B cell (primary cell): Measurements from ENCODE around the gene HOXA11. TPM values are rescaled to one million over a fixed set of nuclear protein-coding genes. Genes with fewer than 3 reads are reported as not detected.

Experiments used
- ATAC-seq: fragments of 200-7000 bp; cut with Tn5 transposase; one replicate; pipeline ENCODE4 v1.10.0; 2021; ENCODE audit warnings: low read depth, mild to moderate bottlenecking, moderate number of reproducible peaks, moderate library complexity
- CTCF ChIA-PET: fragments of 350-600 bp; sonication (Branson Sonifier 250); formaldehyde crosslinking; loops from one replicate; lab custom pipeline; 2021; ENCODE audit warnings: antibody characterized with exemption, inconsistent platforms; lab: Charles Lee
- POLR2A ChIA-PET: fragments of 350-600 bp; sonication (Branson Sonifier 250); formaldehyde crosslinking; loops from one replicate; lab custom pipeline; 2021; ENCODE audit warnings: antibody characterized with exemption; lab: Charles Lee
- DNase-seq: peaks from one replicate; pipeline ENCODE4 v3.0.0; 2013
- H2AFZ ChIP-seq: 2 replicates; pipeline ENCODE4 v1.6.1; 2012; ENCODE audit warnings: mild to moderate bottlenecking, low read depth, low read length; ENCODE audit not compliant: insufficient read depth, poor library complexity, severe bottlenecking
- H3K27ac ChIP-seq, 2 donors: 1 replicate in 1 of 2; 2 replicates in 1 of 2; pipeline ENCODE4 v1.5.1; 2012 to 2013; ENCODE audit warnings: low read length in 2 of 2, mild to moderate bottlenecking in 2 of 2, moderate library complexity in 1 of 2
- H3K27me3 ChIP-seq, 4 experiments: fragments of 200-600 bp in 1 of 4; sonication (generic) in 1 of 4; replicated peaks in 1 of 4; 1 replicate in 2 of 4; 2 replicates in 2 of 4; pipeline versions ENCODE4 v1.6.1 to v1.7.0; 2013 to 2016; ENCODE audit warnings: low read length in 3 of 4, mild to moderate bottlenecking in 2 of 4, mixed read lengths in 1 of 4, moderate library complexity in 1 of 4; ENCODE audit not compliant: insufficient read depth in 4 of 4, control insufficient read depth in 3 of 4; ENCODE audit errors: control extremely low read depth in 1 of 4
- H3K36me3 ChIP-seq, 2 experiments: replicated peaks in 1 of 2; 1 replicate in 1 of 2; 2 replicates in 1 of 2; pipeline versions ENCODE4 v1.6.1 to v1.7.1; 2013; ENCODE audit warnings: low read length in 1 of 2; ENCODE audit not compliant: insufficient read depth in 2 of 2, control insufficient read depth in 1 of 2; ENCODE audit errors: control extremely low read depth in 1 of 2, extremely low read depth in 1 of 2
- H3K4me1 ChIP-seq, 2 donors: fragments of 200-600 bp in 1 of 2; sonication (generic) in 1 of 2; 1 replicate in 1 of 2; 2 replicates in 1 of 2; pipeline versions ENCODE4 v1.5.1 to v1.6.1; 2013 to 2017; ENCODE audit warnings: low read length in 2 of 2; ENCODE audit not compliant: control insufficient read depth in 2 of 2, insufficient read depth in 2 of 2
- H3K4me2 ChIP-seq: replicated peaks from 2 replicates; pipeline ENCODE3; 2012; ENCODE audit warnings: mild to moderate bottlenecking, low read depth, low read length; ENCODE audit not compliant: poor library complexity, severe bottlenecking
- H3K4me3 ChIP-seq, 5 experiments: fragments of 200-600 bp in 1 of 5; sonication (generic) in 1 of 5; 1 replicate in 3 of 5; 2 replicates in 2 of 5; pipeline versions ENCODE4 v1.5.1 to v1.7.0; 2011 to 2016; ENCODE audit warnings: low read length in 4 of 5, mild to moderate bottlenecking in 4 of 5, low read depth in 2 of 5, control low read depth in 1 of 5, moderate library complexity in 1 of 5; ENCODE audit not compliant: insufficient read depth in 1 of 5; ENCODE audit errors: control extremely low read depth in 1 of 5, extremely low read depth in 1 of 5
- H3K79me2 ChIP-seq: fragments of 200-600 bp; sonication (generic); one replicate; pipeline ENCODE4 v1.6.0; 2016; ENCODE audit warnings: low read length; ENCODE audit not compliant: control insufficient read depth, insufficient read depth
- H3K9ac ChIP-seq: fragments of 200-600 bp; sonication (generic); 2 replicates; pipeline ENCODE4 v1.6.1; 2017; ENCODE audit warnings: mild to moderate bottlenecking, low read length, moderate library complexity
- H3K9me3 ChIP-seq, 3 donors: one replicate each; pipeline versions ENCODE4 v1.6.1 to v1.7.1; 2013; ENCODE audit warnings: low read length in 2 of 3; ENCODE audit not compliant: control insufficient read depth in 2 of 3, insufficient read depth in 1 of 3; ENCODE audit errors: control extremely low read depth in 1 of 3
- H4K20me1 ChIP-seq: 2 replicates; pipeline ENCODE4 v1.6.0; 2012; ENCODE audit warnings: mild to moderate bottlenecking, low read length; ENCODE audit not compliant: insufficient read depth, control insufficient read depth, poor library complexity, severe bottlenecking
- H3K27ac Mint-ChIP-seq: one replicate; pipeline ENCODE4 v1.8.0; 2021; ENCODE audit warnings: mixed read lengths
- H3K27me3 Mint-ChIP-seq: one replicate; pipeline ENCODE4 v1.8.0; 2021; ENCODE audit warnings: mixed read lengths
- H3K4me1 Mint-ChIP-seq: one replicate; pipeline ENCODE4 v1.8.0; 2021; ENCODE audit warnings: mixed read lengths
- H3K4me3 Mint-ChIP-seq: one replicate; pipeline ENCODE4 v1.8.0; 2021; ENCODE audit warnings: mixed read lengths
- H3K9me3 Mint-ChIP-seq: one replicate; pipeline ENCODE4 v1.8.0; 2022; ENCODE audit warnings: mixed read lengths; ENCODE audit not compliant: insufficient read depth
- CTCF ChIP-seq: fragments of 200-600 bp; IDR thresholded peaks from one replicate; pipeline ENCODE4 v1.8.0; 2022; ENCODE audit warnings: antibody characterized with exemption, mild to moderate bottlenecking
- EZH2 ChIP-seq: IDR thresholded peaks from 2 replicates; pipeline ENCODE4 v1.6.1; 2012; ENCODE audit warnings: borderline replicate concordance, low read depth, mild to moderate bottlenecking, moderate library complexity, low read length; ENCODE audit not compliant: insufficient read depth, poor library complexity, severe bottlenecking
- WGBS: methylation state at CpG from one replicate; pipeline ENCODE4 v1.1.5; 2013; ENCODE audit warnings: missing lambda C conversion rate; ENCODE audit not compliant: insufficient coverage; 5-methylcytosine and 5-hydroxymethylcytosine counted together
- intact Hi-C: fragments of 100-400 bp; cut with micrococcal nuclease; formaldehyde crosslinking; loops from one replicate; pipeline ENCODE4 v1.10.0; 2022
- polyA plus RNA-seq: library from polyadenylated mRNA; depleted of rRNA; stranded (reverse); fragments of >200 nt; gene quantifications from 2 replicates; pipeline ENCODE4 v1.2.3, GENCODE V29; 2012
- total RNA-seq, 2 donors: library from RNA; stranded (reverse); fragments of 120-200 nt in 1 of 2; gene quantifications; 1 replicate in 1 of 2; 2 replicates in 1 of 2; pipeline versions ENCODE4 v1.2.3 to v1.2.4, GENCODE V29; 2013 to 2022

Gene HOXA11
- total and polyA plus RNA-seq, 2 donors (not counting 1 experiment from before 2014, with no cell fraction given) = not detected

DNA sequence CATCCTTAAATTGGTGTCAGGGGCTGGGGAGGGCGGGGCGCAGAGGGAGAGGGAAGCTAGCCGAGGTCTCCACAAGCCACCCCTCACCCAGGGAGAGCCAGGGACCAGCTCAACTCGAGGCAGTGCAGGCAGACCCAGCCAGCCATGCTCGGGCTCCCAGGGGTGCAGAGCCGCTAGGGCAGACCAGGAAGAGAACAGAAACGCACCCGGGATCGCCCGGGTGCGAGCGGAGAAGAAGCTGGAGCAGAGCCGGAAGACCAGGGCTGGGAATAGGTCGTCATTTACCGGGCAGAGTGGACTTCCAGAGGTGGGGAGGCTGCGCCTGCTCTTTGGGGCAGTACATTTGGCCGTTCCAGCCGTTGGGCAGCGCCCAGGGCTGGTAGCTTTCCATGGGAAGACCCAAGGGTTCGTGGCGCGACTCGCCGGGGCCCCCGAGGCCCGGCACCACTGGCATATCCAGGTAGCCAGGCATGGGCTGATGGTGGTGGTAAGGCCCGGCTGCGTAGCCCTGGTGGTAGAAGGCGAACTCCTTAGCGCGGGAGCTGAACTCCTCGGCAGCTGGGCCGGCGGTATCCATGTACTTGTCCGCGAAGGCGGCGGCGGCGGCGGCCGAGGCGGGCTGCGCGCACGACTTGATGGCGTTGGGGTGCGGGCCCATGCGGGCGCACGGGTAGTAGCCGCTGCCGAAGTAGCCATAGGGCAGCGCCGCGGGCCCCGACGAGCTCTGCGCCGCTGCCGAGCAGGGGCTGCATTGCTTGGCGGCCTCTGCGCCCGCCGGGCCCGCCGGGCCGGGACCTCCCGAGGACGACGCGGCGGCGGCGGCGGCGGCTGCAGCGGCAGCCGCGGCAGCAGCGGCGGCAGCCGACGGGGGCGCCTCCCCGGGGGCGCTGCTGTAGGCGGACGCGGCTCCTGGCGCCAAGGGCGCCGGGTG is 14.1 kb upstream of the HOXA11 start:
- Histone ChIP-seq H3K79me2 (no peaks in the 10 kb centered on the region), H3K4me3 (no peak overlapping the region), H3K27ac (no peak overlapping the region), H3K9me3 (peaks cover 0 to 45% (median 2%) of the 10 kb centered on the region in 3 donors), H3K36me3 (no peaks in the 10 kb centered on the region), H3K27me3 (peaks cover 5 to 84% (median 84%) of the 10 kb centered on the region in 4 experiments), H2AFZ (no peak overlapping the region), H3K9ac (no peak overlapping the region), H3K4me1 (peaks cover 38 to 67% of the 10 kb centered on the region in 2 donors), H3K4me2 (peak overlapping the region; percentile 78), H4K20me1 (no peaks in the 10 kb centered on the region)
- WGBS = 5% methylated on average over 92 of the region's 93 CpGs
- H3K4me3 Mint-ChIP-seq = peak overlapping the region; percentile 68
- DNase-seq (peak; percentile 49), ATAC-seq (no peak)
- H3K27ac Mint-ChIP-seq = peak overlapping the region; percentile 53
- H3K4me1 Mint-ChIP-seq = peaks cover 39% of the 10 kb centered on the region
- ChIA-PET CTCF (interaction anchor here (0.5 to 2.5 kb wide), 13 partner anchors 9 to 1347 kb away, joined by 3 to 11 read pairs (median 4); partner anchors contain the start of genes HOXA11 and HOXA6), POLR2A (no interaction called here)
- TF ChIP-seq EZH2 (peak; percentile 83), CTCF (no peak)
- peaks cover 81% of the 10 kb centered on the region for H3K27me3 Mint-ChIP-seq
- intact Hi-C loops = loop anchor here (5.0 to 10.0 kb wide), 2 partner anchors 43 to 406 kb away; partner anchors contain the start of gene EVX1
- H3K9me3 Mint-ChIP-seq = no peaks in the 10 kb centered on the region
